Left lung (tissue), 10 donors: ENCODE data around the gene DTX3. TPM values are rescaled to one million over a fixed set of nuclear protein-coding genes. Genes with fewer than 3 reads are reported as not detected.
"Not testable (repeated sequence)": the region's sequence is repeated elsewhere in the genome, so short reads cannot be mapped to it uniquely, and the experiment has no call there.

Experiments used
- ATAC-seq: fragments of 200-7000 bp; cut with Tn5 transposase; one replicate; pipeline ENCODE4 v1.9.1; 2020; ENCODE audit warnings: moderate library complexity
- DNase-seq, 4 donors: peaks; one replicate each; pipeline ENCODE4 v3.0.0-alpha.2; 2013 to 2020
- H3K27ac ChIP-seq, 2 donors: fragments of 200-600 bp; sonication (generic) in 1 of 2; one replicate each; pipeline versions ENCODE4 v1.5.0 to v1.8.0; 2020 to 2021
- H3K27me3 ChIP-seq, 2 donors: fragments of 200-600 bp; sonication (generic) in 1 of 2; one replicate each; pipeline versions ENCODE4 v1.5.0 to v1.8.0; 2020 to 2021
- H3K36me3 ChIP-seq, 2 donors: fragments of 200-600 bp; sonication (generic) in 1 of 2; one replicate each; pipeline versions ENCODE4 v1.5.0 to v1.8.0; 2020 to 2021
- H3K4me1 ChIP-seq, 2 donors: fragments of 200-600 bp; one replicate each; pipeline ENCODE4 v1.8.0; 2021
- H3K4me3 ChIP-seq, 2 donors: fragments of 200-600 bp; sonication (generic) in 1 of 2; one replicate each; pipeline versions ENCODE4 v1.5.0 to v1.8.0; 2020 to 2021; ENCODE audit warnings: mild to moderate bottlenecking in 1 of 2
- H3K9me3 ChIP-seq, 2 donors: fragments of 200-600 bp; sonication (generic) in 1 of 2; one replicate each; pipeline versions ENCODE4 v1.5.0 to v1.8.0; 2020 to 2021
- intact Hi-C, 2 donors: fragments of 100-400 bp; cut with DNase I; formaldehyde crosslinking; loops; one replicate each; pipeline versions ENCODE4 v1.11.2 to v1.14.2; 2022
- polyA plus RNA-seq, 6 donors: library from polyadenylated mRNA; unstranded; fragments of 120-200 nt; gene quantifications; one replicate each; pipeline ENCODE4 v1.2.1, GENCODE V29; 2013; ENCODE audit not compliant: insufficient read length in 6 of 6
- total RNA-seq, 2 donors: library from RNA; stranded (reverse); fragmentation: NEBNext Ultra II Directional; extraction: Animal tissue kit (Norgen Biotek cat#: 25700); gene quantifications; one replicate each; pipeline ENCODE4 v1.2.1, GENCODE V29; 2021
- TF ChIP-seq, protein P1 (sequence below), 2 donors: fragments of 200-600 bp; sonication (generic) in 1 of 2; IDR thresholded peaks; one replicate each; pipeline versions ENCODE4 v1.5.0 to v1.8.0; 2021; ENCODE audit warnings: antibody characterized with exemption in 2 of 2
- donor health status: DM: no; HTN: yes; CAD: no.
- donor health status: DM: no; HTN: no; CAD: no.

DTX3 gene
- total and polyA plus RNA-seq, 8 donors, result 20.1 to 64.8 (median 54.4) TPM

DNA sequence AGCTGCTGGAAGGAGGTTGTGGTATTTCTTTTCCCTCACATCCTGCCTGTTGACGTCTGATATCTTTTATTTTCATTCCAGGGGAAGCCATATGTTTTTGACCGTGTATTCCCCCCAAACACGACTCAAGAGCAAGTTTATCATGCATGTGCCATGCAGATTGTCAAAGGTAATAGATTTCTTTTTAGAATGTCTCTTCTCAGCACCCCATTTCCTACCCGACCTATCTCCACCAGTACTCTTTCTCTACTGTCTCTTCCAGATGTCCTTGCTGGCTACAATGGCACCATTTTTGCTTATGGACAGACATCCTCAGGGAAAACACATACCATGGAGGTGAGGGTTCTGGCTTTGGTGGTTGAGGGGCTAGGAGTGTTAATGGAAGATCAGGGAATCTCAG, 41.3 kb upstream of the DTX3 start:
- ATAC-seq, result no peak
- no peak overlapping the region for H3K4me3 ChIP-seq
- H3K27me3 ChIP-seq, result peaks cover 0 to 51% of the 10 kb centered on the region in 2 donors
- DNase-seq, result no peak
- H3K4me1 ChIP-seq, result no peaks in the 10 kb centered on the region
- no peaks in the 10 kb centered on the region for H3K9me3 ChIP-seq
- TF ChIP-seq, protein P1, sequence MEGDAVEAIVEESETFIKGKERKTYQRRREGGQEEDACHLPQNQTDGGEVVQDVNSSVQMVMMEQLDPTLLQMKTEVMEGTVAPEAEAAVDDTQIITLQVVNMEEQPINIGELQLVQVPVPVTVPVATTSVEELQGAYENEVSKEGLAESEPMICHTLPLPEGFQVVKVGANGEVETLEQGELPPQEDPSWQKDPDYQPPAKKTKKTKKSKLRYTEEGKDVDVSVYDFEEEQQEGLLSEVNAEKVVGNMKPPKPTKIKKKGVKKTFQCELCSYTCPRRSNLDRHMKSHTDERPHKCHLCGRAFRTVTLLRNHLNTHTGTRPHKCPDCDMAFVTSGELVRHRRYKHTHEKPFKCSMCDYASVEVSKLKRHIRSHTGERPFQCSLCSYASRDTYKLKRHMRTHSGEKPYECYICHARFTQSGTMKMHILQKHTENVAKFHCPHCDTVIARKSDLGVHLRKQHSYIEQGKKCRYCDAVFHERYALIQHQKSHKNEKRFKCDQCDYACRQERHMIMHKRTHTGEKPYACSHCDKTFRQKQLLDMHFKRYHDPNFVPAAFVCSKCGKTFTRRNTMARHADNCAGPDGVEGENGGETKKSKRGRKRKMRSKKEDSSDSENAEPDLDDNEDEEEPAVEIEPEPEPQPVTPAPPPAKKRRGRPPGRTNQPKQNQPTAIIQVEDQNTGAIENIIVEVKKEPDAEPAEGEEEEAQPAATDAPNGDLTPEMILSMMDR (IDR thresholded peaks at IDR 0.05), result no peak
- H3K27ac ChIP-seq, result no peak overlapping the region
- no peaks in the 10 kb centered on the region for H3K36me3 ChIP-seq
- intact Hi-C loops, result no loop called here

DNA sequence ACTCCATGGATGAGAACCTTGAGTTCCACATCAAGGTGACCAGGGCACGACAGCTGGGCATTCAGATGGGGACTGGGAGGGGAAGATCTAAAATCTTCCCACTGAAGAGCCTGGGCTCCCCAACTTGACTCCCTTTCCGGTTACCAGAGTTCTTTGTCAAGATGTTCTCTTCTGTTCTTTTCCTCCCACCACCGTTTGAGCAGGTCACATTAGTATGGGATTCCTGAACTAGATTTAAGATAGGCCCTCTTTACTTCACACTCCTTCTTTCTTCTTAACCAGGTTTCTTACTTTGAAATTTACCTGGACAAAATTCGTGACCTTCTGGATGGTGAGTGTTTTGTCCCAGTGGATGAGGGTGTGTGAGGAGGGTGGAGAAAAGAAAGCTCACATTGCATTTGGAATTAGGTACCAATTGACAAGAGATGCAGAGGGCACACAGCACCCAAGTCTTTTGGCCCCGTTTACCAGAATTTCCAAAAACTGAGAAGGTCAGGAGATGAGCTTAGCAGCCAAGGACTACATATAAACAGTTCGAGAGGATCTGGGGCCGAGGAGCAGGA, 40.4 kb upstream of the DTX3 start:
- DNase-seq, result no peak
- H3K4me1 ChIP-seq, result no peaks in the 10 kb centered on the region
- no peaks in the 10 kb centered on the region for H3K36me3 ChIP-seq
- H3K27me3 ChIP-seq, result peaks cover 0 to 51% of the 10 kb centered on the region in 2 donors
- no peak overlapping the region for H3K27ac ChIP-seq
- TF ChIP-seq, protein P1 (IDR thresholded peaks at IDR 0.05), result no peak
- no peak for ATAC-seq
- H3K4me3 ChIP-seq, result no peak overlapping the region
- intact Hi-C loops, result no loop called here
- H3K9me3 ChIP-seq, result no peaks in the 10 kb centered on the region

DNA sequence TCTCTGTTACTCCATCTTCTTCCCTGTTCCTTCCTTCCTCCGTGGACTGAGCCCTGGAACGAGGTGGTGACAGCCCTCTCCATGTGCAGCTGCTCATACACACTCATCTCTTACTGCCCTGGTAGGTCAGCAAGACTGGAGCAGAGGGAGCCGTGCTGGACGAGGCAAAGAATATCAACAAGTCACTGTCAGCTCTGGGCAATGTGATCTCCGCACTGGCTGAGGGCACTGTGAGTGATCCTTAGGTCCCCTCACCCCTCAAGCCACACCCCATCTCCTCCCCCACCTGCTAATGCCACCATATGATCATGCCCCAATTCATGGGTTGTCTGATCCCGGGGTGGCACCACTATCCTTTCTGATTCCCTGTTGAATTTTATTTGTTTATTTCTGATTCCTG, 35.8 kb upstream of the DTX3 start:
- ATAC-seq (no peak), DNase-seq (no peak)
- H3K36me3 ChIP-seq, result no peaks in the 10 kb centered on the region
- peaks cover 0 to 26% of the 10 kb centered on the region in 2 donors for H3K27me3 ChIP-seq
- no peak overlapping the region for H3K4me3 ChIP-seq
- no peaks in the 10 kb centered on the region for H3K4me1 ChIP-seq
- TF ChIP-seq, protein P1 (IDR thresholded peaks at IDR 0.05), result no peak
- H3K9me3 ChIP-seq, result no peaks in the 10 kb centered on the region
- intact Hi-C loops, result no loop called here
- H3K27ac ChIP-seq, result no peak overlapping the region

GRCh38 chr12:57569858-57570257, 34.8 kb upstream of the DTX3 start:
- DNase-seq (no peak), ATAC-seq (no peak)
- H3K9me3 ChIP-seq, result no peaks in the 10 kb centered on the region
- H3K4me1 ChIP-seq, result no peaks in the 10 kb centered on the region
- intact Hi-C loops, result no loop called here
- H3K36me3 ChIP-seq, result no peaks in the 10 kb centered on the region
- no peak overlapping the region for H3K4me3 ChIP-seq
- peaks cover 0 to 26% of the 10 kb centered on the region in 2 donors for H3K27me3 ChIP-seq
- no peak overlapping the region for H3K27ac ChIP-seq
- TF ChIP-seq, protein P1 (IDR thresholded peaks at IDR 0.05), result no peak

- H3K36me3 ChIP-seq, DNase-seq, H3K27ac ChIP-seq, H3K4me1 ChIP-seq, H3K4me3 ChIP-seq, ATAC-seq, H3K9me3 ChIP-seq, intact Hi-C loops: not testable (repeated sequence)
- H3K27me3 ChIP-seq, result peaks cover 0 to 23% of the 10 kb centered on the region in 2 donors
Observed at GRCh38 chr12:57570438-57570837, 34.2 kb upstream of the DTX3 start.
